Neural progenitor cell (in vitro differentiated cells): ENCODE data around the gene CHFR. TPM values are rescaled to one million over a fixed set of nuclear protein-coding genes. Genes with fewer than 3 reads are reported as not detected.

Experiments used
- DNase-seq: peaks from one replicate; pipeline ENCODE4 v3.0.0-alpha.2; 2016; ENCODE audit warnings: low spot score
- H2AFZ ChIP-seq: fragments of 200-600 bp; sonication (generic); replicated peaks from 2 replicates; pipeline ENCODE4 v1.6.1; 2016; ENCODE audit warnings: antibody characterized with exemption
- H3F3A ChIP-seq: fragments of 200-600 bp; sonication (generic); 2 replicates; pipeline ENCODE4 v1.6.1; 2016; ENCODE audit warnings: antibody characterized with exemption, low read depth
- H3K27ac ChIP-seq: fragments of 200-600 bp; sonication (generic); 2 replicates; pipeline ENCODE4 v1.5.1; 2016; ENCODE audit warnings: mild to moderate bottlenecking
- H3K27me3 ChIP-seq: fragments of 200-600 bp; sonication (generic); 2 replicates; pipeline ENCODE4 v1.6.1; 2016; ENCODE audit warnings: mild to moderate bottlenecking, moderate library complexity
- H3K36me3 ChIP-seq: fragments of 200-600 bp; sonication (generic); 2 replicates; pipeline ENCODE4 v1.5.1; 2016
- H3K4me1 ChIP-seq: fragments of 200-600 bp; sonication (generic); 2 replicates; pipeline ENCODE4 v1.6.1; 2016; ENCODE audit warnings: mixed run types
- H3K4me2 ChIP-seq: fragments of 200-600 bp; sonication (generic); 2 replicates; pipeline ENCODE4 v1.6.1; 2016
- H3K4me3 ChIP-seq: fragments of 200-600 bp; sonication (generic); 2 replicates; pipeline ENCODE4 v1.5.1; 2016
- H3K79me2 ChIP-seq: fragments of 200-600 bp; sonication (generic); 2 replicates; pipeline ENCODE4 v1.6.1; 2016; ENCODE audit warnings: low read depth
- H3K9ac ChIP-seq: fragments of 200-600 bp; sonication (generic); 2 replicates; pipeline ENCODE4 v1.6.1; 2016
- H3K9me3 ChIP-seq: fragments of 200-600 bp; sonication (generic); 2 replicates; pipeline ENCODE4 v1.5.1; 2016; ENCODE audit warnings: low read depth
- H4K20me1 ChIP-seq: fragments of 200-600 bp; sonication (generic); 2 replicates; pipeline ENCODE4 v1.6.1; 2016; ENCODE audit warnings: low read depth
- H3K27ac Mint-ChIP-seq: 3 replicates; pipeline ENCODE4 v1.8.0; 2021; ENCODE audit warnings: mixed read lengths
- H3K27me3 Mint-ChIP-seq: 2 replicates; pipeline ENCODE4 v1.8.0; 2022; ENCODE audit warnings: low read depth, mild to moderate bottlenecking, inconsistent platforms, moderate library complexity, mixed read lengths; ENCODE audit not compliant: insufficient read depth
- H3K36me3 Mint-ChIP-seq: 3 replicates; pipeline ENCODE4 v1.8.0; 2021; ENCODE audit warnings: mixed read lengths
- H3K4me1 Mint-ChIP-seq: 3 replicates; pipeline ENCODE4 v1.8.0; 2021; ENCODE audit warnings: mixed read lengths
- H3K4me3 Mint-ChIP-seq: 3 replicates; pipeline ENCODE4 v1.8.0; 2021; ENCODE audit warnings: mild to moderate bottlenecking, moderate library complexity, mixed read lengths
- H3K9me3 Mint-ChIP-seq: 3 replicates; pipeline ENCODE4 v1.8.0; 2020; ENCODE audit warnings: mixed read lengths
- CTCF ChIP-seq: fragments of 200-600 bp; sonication (generic); IDR thresholded peaks from 2 replicates; pipeline ENCODE4 v1.5.1; 2017; ENCODE audit warnings: antibody characterized with exemption, mild to moderate bottlenecking
- EZH2 ChIP-seq: fragments of 200-600 bp; sonication (generic); IDR thresholded peaks from 2 replicates; pipeline ENCODE4 v1.6.1; 2017; ENCODE audit warnings: antibody characterized with exemption, mild to moderate bottlenecking, moderate library complexity
- EZH2phosphoT487 ChIP-seq: fragments of 200-600 bp; sonication (generic); IDR thresholded peaks from 2 replicates; pipeline ENCODE4 v1.6.1; 2017; ENCODE audit warnings: antibody characterized with exemption
- total RNA-seq: library from RNA; depleted of rRNA; stranded (reverse); fragments of >200 nt; gene quantifications from 2 replicates; pipeline ENCODE4 v1.2.3, GENCODE V29; 2015; ENCODE audit warnings: low replicate concordance

CHFR gene
- total RNA-seq, 1 donor from 2014 or later: 25.6 TPM

- Histone ChIP-seq H3K27me3 (no peaks in the 10 kb centered on the region), H3K79me2 (no peaks in the 10 kb centered on the region), H3K4me3 (peak overlapping the region; percentile 1), H3K9ac (no peak overlapping the region), H4K20me1 (no peaks in the 10 kb centered on the region), H3K36me3 (peaks cover 41% of the 10 kb centered on the region), H2AFZ (no peak overlapping the region), H3K9me3 (peaks cover 89% of the 10 kb centered on the region), H3K27ac (no peak overlapping the region), H3K4me1 (no peaks in the 10 kb centered on the region), H3K4me2 (no peak overlapping the region), H3F3A (peaks cover 9% of the 10 kb centered on the region)
- Mint-ChIP-seq H3K4me1 (no peaks in the 10 kb centered on the region), H3K4me3 (no peak overlapping the region), H3K9me3 (peaks cover 93% of the 10 kb centered on the region), H3K27me3 (peaks cover 2% of the 10 kb centered on the region), H3K36me3 (peaks cover 56% of the 10 kb centered on the region), H3K27ac (no peak overlapping the region)
- TF ChIP-seq EZH2phosphoT487 (no peak), CTCF (no peak), EZH2 (no peak)
- no peak for DNase-seq
Observed at GRCh38 chr12:132925597-132926414, 38.4 kb upstream of the CHFR start.

DNA sequence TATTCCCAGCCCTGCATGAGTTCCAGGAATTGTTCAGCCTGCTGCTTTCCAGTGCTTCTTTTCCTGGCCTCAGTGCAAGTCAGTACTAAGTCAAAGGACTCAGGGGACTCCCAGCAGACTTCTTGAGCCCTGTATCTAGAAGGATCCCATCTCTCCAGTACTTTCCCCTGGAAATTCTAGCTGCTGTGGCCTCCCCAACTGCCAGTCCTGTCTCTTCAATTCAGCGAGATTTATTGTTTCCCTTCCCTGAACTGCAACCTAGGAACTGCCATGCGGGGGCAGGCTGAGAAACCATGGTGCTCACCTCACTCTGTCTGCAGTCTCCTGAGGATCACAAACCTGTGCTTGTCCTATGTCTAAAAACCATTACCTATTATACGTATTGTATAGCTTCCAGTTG is 37.0 kb upstream of the CHFR start:
- H3K27me3 ChIP-seq: no peaks in the 10 kb centered on the region
- H3K9me3 ChIP-seq: peaks cover 84% of the 10 kb centered on the region
- TF ChIP-seq CTCF (no peak), EZH2 (no peak), EZH2phosphoT487 (no peak)
- Mint-ChIP-seq H3K36me3 (peaks cover 46% of the 10 kb centered on the region), H3K9me3 (peaks cover 93% of the 10 kb centered on the region), H3K4me1 (no peaks in the 10 kb centered on the region), H3K4me3 (no peak overlapping the region), H3K27me3 (peaks cover 2% of the 10 kb centered on the region), H3K27ac (no peak overlapping the region)
- no peaks in the 10 kb centered on the region for H4K20me1 ChIP-seq
- peaks cover 31% of the 10 kb centered on the region for H3K36me3 ChIP-seq
- no peak overlapping the region for H3K27ac ChIP-seq
- no peak for DNase-seq
- no peak overlapping the region for H3K4me3 ChIP-seq
- no peaks in the 10 kb centered on the region for H3K4me1 ChIP-seq
- H2AFZ ChIP-seq: no peak overlapping the region
- H3K4me2 ChIP-seq: no peak overlapping the region
- peaks cover 9% of the 10 kb centered on the region for H3F3A ChIP-seq
- no peak overlapping the region for H3K9ac ChIP-seq
- H3K79me2 ChIP-seq: no peaks in the 10 kb centered on the region

GRCh38 chr12:132923356-132923909 is 36.0 kb upstream of the CHFR start:
- Histone ChIP-seq H3K9ac (no peak overlapping the region), H3K4me3 (no peak overlapping the region), H2AFZ (no peak overlapping the region), H4K20me1 (no peaks in the 10 kb centered on the region), H3F3A (peaks cover 9% of the 10 kb centered on the region), H3K27me3 (no peaks in the 10 kb centered on the region), H3K4me2 (no peak overlapping the region), H3K79me2 (no peaks in the 10 kb centered on the region), H3K9me3 (peaks cover 76% of the 10 kb centered on the region), H3K27ac (no peak overlapping the region), H3K36me3 (peaks cover 24% of the 10 kb centered on the region), H3K4me1 (no peaks in the 10 kb centered on the region)
- Mint-ChIP-seq H3K9me3 (peaks cover 90% of the 10 kb centered on the region), H3K4me1 (no peaks in the 10 kb centered on the region), H3K36me3 (peaks cover 41% of the 10 kb centered on the region), H3K4me3 (no peak overlapping the region), H3K27me3 (peaks cover 2% of the 10 kb centered on the region), H3K27ac (no peak overlapping the region)
- TF ChIP-seq CTCF (no peak), EZH2 (no peak), EZH2phosphoT487 (no peak)
- no peak for DNase-seq
